HG03159 (cell line): ENCODE results near the gene CHSY1.

Source experiments
- ATAC-seq: cut with Tn5 transposase; IDR thresholded peaks from one replicate; pipeline ENCODE4 v1.9.1; 2021; ENCODE audit warnings: mild to moderate bottlenecking, moderate library complexity; ENCODE audit not compliant: unreplicated experiment

The CHSY1 gene

DNA sequence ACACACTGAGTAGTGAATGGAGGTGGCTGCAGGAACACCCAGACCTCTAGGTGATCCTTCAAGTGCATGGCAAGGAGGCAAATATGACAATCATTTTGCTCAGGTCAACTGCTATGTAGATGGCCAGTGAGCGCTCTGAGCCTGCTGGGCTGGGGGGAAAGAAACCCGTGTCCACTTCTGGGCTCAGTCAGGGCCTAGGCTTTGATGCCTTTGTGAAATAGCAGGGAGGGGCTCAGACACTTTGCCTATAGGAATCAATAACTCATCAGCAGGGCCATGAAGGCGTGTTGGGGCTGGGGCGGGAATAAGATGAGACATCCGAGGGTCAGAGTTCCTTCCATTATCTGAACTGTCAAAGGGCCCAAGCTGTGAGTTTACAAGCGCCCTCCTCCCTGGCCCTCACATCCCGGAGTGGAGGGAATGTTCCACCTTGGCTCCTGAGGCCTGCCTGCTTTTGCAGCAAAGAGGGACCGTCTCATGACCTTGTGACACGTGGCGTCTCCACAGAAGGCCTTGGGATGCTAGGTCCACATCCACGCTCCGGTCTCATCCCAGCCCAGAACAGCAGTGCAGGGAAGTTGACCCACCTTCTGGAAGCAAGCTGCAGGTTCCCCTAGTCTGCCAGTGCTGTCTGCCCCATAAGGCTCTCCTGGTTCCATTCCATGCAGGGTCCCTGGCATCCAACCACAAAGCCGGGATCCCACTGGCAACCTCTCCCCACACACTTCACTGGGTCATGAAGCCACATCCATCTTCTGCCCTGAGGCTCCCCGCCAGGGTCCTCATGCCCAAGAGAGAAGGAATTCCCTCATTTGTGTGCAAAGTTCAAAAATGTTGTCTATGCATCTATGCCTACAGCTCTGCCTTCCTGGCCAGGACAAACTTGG, 78.4 kb downstream of the CHSY1 start:
- no peak for ATAC-seq

- no peak for ATAC-seq
These were observed 79.3 kb downstream of the CHSY1 start for GRCh38 chr15:101172501-101173071.

DNA sequence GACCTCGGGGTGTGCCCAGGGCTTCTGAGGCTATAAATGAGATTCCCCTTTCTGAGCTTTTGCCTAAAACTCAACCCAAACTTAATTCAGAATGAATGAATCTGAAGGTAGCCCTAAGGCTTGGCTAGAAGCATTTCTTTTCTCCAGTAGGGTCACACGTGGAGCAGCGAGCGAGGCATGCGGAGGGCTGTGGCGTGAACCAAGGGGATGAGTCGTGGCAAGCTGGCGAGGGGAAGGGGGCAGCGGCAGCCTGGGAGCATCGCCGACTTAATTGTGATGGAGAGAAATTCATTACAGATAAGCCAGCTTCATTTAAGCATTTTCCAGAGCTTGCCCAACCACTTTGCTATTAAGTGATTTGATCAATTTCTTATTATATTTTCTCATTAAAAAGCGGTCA, 79.9 kb downstream of the CHSY1 start:
- no peak for ATAC-seq

DNA sequence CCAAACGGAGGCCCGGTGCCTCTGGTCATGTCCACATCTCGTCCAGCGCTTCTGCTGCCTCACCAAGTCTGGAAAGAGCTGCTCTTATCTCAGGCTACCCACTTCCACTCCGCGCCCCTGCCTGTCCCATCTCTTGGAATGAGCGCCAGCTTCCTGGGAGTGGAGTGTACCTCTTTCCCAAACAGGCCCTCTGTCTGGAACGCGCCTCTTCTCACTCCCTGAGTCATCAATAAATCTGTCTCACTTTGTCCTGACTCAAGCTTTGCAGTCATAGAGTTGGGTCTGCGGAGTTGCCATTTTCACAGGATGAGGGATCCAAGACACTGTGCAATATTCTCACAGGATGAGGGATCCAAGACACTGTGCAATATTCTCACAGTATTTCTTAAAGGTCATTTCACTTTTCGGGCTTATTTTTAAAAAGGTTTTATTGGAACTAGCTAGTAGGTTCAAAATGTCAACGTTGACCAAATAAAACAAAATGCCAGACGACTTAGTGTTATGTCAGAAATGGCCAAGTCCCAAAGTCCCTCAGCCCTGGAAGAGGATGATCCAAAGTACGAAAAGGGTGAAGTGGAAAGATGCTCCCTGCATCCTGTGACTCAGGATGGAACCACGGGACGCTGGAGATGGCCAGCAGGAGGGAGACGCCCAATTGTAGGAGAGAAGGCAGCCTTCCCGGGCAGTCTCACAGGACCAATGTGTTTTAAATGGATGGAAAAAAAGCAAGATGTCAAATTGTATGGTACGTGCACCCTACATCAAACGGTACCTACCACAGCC, 81.1 kb downstream of the CHSY1 start:
- no peak for ATAC-seq

DNA sequence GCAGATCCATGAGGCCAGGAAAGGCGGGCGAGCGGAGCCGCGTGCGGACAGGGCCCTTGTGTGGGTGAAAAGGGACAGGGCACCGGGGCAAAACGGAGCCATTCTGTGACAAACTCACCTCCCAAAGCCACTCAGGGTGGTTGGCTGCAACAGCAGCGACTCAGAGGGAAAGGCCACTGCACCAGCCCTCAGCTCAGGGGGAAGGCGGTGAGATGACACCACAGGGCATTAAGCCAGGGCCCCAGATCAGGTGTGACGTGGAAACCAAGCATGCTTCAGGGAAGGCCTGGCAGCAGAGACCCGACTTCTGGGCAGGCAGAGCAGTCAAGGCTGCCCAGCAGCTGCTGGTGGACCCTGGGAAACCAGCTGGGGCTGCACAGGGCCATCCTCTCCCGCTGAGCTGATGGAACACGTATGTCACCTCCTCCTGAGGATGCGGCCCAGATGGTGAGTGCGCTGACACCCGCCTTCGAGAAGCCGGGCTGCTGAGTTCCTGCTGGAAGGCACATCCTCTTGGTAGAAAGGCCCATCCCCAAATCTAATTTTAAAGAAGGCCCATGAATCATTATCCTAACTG, 82.3 kb downstream of the CHSY1 start:
- no peak for ATAC-seq

- no peak for ATAC-seq
These were observed 82.9 kb downstream of the CHSY1 start for GRCh38 chr15:101168898-101169494.

DNA sequence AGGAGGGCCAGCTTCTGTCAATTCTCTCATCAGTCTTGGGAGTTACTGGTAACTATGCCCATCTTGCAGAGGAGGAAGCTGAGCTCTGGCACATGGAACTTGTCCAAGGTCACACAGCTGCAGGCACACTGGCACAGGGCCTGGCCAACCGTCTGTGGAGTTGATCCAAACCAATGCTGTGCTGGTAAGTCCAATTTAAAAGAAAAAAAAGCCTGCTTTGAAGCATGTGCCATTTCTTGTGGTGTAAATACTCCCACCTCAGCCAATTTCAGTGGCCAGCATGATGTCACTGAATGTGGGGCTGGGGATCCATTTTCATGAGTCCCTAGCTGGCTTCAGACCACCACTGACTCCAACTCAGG, 83.4 kb downstream of the CHSY1 start:
- ATAC-seq: no peak

- peak; percentile 57 for ATAC-seq
These were observed 83.9 kb downstream of the CHSY1 start for GRCh38 chr15:101167753-101168462.

DNA sequence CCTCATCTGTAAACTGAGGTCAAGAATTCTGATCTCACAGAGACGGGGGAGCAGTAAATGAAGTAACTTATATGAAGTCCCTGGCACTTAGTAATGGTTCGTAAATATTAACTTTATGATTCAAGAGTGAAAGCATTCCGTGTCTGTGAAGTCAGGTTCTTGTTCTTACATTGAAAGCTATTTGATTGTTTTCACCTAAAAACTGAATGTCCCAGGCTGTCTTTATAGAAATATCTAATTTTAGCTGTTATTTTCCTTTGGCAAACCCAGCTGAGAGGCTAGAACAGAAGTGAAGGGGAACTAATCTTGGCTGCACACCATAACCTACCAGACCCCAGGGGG, 84.5 kb downstream of the CHSY1 start:
- peak; percentile 29 for ATAC-seq

DNA sequence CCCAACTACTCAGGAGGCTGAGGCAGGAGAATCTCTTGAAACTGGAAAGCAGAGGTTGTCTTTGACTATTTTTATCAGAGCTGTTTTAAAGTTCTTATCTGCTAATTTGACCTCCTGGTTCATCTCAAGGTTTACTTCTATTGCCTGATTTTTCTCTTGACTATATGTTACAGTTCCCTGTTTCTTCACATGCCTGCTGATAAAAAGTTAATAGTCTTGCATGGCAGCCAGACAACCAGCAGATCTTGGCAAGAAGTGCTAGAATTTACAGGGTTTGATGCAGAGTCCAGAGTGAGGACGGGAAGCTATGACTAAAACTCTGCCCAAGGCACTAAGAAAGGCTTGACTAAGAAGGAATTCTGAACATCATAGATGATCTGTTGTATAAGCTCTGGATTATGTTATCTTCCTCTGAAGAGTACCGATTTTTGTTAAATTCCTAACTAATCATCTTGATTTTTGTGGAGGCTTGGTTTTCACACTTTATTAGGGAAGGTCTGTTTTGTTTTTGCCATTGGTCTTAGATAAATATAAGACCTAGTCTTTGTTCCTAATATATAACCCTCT, 85.9 kb downstream of the CHSY1 start:
- ATAC-seq: no peak

DNA sequence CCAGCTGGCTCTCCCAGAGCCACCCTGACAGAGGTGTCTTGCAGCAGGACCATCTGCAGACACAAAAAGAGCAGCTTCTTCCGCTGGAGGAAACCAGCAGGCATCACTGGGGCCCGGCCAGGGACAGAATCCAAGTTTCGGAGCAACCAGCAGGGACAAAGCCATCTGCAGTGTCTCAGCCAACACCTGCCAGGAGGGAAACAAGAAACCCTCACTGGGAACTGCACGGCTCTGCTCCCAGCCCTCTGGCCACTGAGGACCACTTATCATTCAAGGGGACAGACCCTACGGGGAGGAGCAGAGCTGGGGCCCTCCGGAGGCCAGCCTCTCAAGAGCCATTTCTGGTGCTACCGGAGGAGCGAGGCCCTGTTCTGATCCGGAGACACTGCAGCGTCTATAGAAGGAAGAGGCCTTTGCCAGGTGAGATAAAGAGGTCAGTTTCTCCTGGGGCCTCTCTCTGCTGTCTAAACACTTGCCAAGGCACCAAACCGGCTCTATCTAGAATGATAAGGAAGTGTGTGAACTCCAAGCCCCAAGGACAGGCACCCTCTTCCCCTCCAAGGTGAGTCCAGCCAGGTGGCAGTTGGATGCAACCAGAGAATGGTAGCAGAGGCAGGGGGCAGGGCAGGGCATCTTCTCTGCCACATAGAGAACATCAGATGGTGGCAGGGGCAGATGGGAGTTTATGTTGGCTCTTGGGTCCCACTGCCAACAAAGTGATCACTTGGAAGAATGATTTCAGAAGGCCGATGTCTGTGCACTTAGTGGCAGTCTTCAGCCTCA, 89.0 kb downstream of the CHSY1 start:
- no peak for ATAC-seq

DNA sequence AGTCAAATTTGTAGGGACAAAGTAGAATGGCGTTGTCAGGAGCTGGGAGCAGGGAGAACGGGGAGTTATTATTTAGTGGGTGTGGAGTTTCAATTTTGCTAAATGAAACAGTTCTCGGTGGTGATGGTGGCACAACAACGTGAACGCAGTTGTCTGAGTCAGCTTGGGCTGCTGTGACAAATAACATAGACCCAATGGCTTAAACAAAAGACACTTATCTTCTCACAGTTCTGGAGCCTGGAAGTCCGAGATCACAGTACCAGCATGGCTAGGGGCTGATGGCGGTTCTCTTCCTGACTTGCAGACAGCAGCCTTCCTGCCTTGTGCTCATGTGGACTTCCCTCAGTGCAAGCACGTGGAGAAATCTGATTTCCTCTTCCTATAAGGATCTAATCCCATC, 90.2 kb downstream of the CHSY1 start:
- ATAC-seq: no peak

- ATAC-seq: no peak
These were observed 91.7 kb downstream of the CHSY1 start for GRCh38 chr15:101159936-101160815.

DNA sequence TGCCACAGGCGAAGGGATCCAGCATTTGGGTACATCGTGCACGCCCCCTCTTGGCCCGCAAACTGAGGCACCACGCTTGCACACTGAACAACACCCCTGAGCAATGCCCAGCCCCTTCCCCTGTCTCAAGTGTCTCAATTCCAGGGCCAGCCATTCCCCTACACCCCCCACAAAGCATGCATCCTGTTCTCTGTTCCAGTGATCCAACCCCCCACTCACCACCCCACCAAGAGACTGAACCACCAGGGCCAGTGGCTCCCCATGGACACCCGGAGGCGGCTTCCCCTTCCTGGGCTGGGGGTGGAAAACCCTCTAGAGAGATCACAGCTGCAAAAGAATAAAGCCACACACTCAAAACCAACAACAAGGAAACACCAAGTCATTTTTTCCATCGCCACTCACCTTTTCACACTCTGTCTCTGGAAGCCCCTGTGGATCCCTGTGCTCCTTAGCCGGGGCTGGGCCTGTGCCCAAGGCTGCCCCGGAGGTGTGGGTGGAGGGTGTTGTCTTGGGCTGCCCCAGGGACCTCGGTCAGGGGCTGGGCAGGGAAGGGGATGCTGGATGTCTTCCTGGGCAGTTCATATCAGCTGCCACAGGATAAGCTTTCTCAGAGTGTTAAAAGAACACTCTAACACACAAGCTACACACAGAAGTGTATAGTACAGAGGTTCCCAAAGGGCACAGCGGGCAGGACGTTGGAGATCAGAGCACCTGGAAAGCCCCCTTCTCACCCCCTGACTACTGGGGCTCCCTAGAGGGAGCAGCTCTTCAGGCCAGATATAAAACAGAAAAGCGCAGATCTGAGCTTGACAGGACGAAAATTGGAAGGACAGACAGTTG, 92.5 kb downstream of the CHSY1 start:
- no peak for ATAC-seq

DNA sequence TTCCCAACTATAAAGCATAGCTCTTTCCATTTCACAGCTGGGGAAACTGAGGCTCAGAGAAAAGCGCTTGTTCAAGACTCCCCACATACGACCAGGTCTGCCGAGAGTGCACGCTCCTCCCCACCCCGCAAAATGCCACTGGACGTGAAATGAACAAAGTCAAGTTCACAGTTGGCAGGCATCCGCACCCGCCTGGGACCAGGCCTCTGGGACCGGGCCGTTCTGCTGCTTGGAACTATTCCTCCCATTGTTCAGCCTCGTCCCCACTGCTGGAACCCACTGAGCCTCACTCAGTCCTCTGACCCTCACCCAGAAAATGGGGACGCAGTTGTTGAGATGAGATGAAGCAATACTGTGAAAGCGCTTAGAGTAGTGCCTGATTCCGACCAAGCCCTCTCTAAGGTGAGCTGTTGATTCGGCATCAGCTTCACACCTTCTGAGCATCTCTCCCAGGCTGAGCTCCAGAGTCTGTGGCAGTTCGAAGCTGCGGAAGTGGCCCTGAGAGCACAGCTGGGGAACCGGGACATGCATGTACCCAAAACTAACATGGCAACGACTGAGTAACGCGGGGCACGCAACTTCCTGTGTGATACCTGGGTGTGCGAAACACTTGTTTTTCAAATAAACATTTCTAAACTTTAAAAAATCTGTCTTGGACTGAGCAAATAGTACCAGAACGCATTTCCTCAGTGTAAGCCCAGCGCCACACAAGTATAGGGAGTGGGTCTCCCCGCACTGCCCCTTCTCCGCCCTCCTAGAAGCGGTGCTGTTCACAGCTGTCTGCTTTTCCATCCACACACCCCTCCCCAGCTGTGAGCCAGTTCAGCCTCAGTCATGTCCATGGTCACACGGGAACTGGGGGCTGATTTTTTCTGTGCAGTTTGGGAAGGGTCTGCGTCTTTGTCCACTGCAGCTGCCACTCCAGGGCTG, 93.4 kb downstream of the CHSY1 start:
- ATAC-seq: no peak

DNA sequence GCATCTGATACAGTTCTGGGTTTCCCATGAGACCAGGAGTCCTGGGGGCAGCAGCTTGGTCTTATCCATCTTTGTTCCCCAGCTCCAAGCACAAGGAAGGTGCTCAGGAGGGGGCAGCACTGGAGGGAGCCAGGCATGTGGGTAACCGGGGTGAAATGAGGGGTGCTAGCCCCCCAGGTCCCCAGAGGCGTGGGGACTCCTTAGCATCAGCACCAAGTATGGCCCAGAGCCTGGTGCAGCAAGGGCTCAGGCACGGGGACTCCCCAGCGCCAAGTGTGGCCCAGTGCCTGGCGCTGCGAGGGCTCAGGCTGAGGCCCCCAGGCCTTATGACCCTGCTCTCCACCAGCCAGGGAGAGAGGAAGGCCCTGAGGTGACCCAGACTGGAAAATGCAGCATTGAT, 94.1 kb downstream of the CHSY1 start:
- no peak for ATAC-seq
